22Rv1 (cell line): Measurements from ENCODE around the gene JSRP1.

Experiments
- ZFX ChIP-seq: fragments of 450-650 bp; IDR thresholded peaks from 2 replicates; pipeline ENCODE4 v1.6.1; 2017; ENCODE audit warnings: antibody characterized with exemption, borderline replicate concordance
- TF ChIP-seq, protein P1 (sequence below): fragments of 450-650 bp; IDR thresholded peaks from 2 replicates; pipeline ENCODE4 v1.5.1; 2017; ENCODE audit warnings: mild to moderate bottlenecking

DNA sequence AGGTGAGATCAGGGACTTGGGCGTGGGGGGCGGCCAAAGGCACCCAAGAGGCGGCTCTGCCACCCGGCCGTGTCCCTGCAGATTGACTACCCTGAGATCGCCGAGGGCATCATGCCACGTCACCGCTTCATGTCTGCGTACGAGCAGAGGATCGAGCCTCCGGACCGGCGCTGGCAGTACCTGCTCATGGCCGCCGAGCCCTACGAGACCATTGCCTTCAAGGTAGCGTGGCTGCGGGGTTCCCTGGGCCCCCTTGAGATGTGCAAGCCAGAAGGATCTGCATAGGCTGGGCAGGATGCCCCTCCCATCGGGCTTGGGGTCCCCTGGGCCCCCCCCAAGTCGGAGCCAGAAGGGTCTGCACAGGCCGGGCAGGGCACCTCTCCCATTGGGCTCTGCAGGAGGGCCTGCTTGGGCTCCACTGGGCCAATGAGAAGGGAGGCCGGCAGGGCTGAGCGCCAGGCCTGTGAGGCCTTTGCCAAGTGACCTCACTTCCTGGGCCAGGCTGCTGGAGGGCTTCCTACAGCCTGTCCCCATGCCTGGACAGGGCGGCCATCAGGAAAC is 9.3 kb downstream of the JSRP1 start:
- TF ChIP-seq, protein P1, sequence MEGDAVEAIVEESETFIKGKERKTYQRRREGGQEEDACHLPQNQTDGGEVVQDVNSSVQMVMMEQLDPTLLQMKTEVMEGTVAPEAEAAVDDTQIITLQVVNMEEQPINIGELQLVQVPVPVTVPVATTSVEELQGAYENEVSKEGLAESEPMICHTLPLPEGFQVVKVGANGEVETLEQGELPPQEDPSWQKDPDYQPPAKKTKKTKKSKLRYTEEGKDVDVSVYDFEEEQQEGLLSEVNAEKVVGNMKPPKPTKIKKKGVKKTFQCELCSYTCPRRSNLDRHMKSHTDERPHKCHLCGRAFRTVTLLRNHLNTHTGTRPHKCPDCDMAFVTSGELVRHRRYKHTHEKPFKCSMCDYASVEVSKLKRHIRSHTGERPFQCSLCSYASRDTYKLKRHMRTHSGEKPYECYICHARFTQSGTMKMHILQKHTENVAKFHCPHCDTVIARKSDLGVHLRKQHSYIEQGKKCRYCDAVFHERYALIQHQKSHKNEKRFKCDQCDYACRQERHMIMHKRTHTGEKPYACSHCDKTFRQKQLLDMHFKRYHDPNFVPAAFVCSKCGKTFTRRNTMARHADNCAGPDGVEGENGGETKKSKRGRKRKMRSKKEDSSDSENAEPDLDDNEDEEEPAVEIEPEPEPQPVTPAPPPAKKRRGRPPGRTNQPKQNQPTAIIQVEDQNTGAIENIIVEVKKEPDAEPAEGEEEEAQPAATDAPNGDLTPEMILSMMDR = no peak
- TF ChIP-seq ZFX = no peak
